A673 (cell line): ENCODE measurements around the gene GALNT2. TPM values are rescaled to one million over a fixed set of nuclear protein-coding genes. Genes with fewer than 3 reads are reported as not detected.

ENCODE experiments used
- BruUV-seq: library from RNA; stranded (reverse); fragments of 400-500 nt; replicated peaks from 2 replicates; lab custom pipeline; 2021; lab: Mats Ljungman, UMichigan
- CTCF ChIA-PET: fragments of 300-600 bp; sonication (Branson Sonifier 250); formaldehyde crosslinking; loops from one replicate; lab custom pipeline; 2022; ENCODE audit warnings: antibody characterized with exemption; lab: Charles Lee
- POLR2A ChIA-PET: fragments of 300-600 bp; sonication (Branson Sonifier 250); formaldehyde crosslinking; loops from one replicate; lab custom pipeline; 2022; ENCODE audit warnings: antibody characterized with exemption; ENCODE audit not compliant: low non-redundant PET; lab: Charles Lee
- DNase-seq: peaks from one replicate; pipeline ENCODE4 v3.0.0-alpha.2; 2015; ENCODE audit warnings: low spot score
- H3K27ac ChIP-seq: fragments of 200-600 bp; sonication (generic); 2 replicates; pipeline ENCODE4 v1.5.1; 2016; ENCODE audit warnings: mixed run types, low read depth, mild to moderate bottlenecking, mixed read lengths, antibody characterized with exemption, low read length; ENCODE audit not compliant: poor library complexity, severe bottlenecking
- H3K27me3 ChIP-seq: fragments of 200-600 bp; sonication (generic); replicated peaks from 2 replicates; pipeline ENCODE4 v1.6.1; 2017; ENCODE audit warnings: mixed run types, low read depth, mild to moderate bottlenecking, mixed read lengths, antibody characterized with exemption, low read length; ENCODE audit not compliant: insufficient read depth, poor library complexity
- H3K36me3 ChIP-seq: fragments of 200-600 bp; sonication (generic); 2 replicates; pipeline ENCODE4 v1.6.1; 2016; ENCODE audit warnings: mixed run types, mild to moderate bottlenecking, mixed read lengths, antibody characterized with exemption, low read length; ENCODE audit not compliant: insufficient read depth, poor library complexity, severe bottlenecking
- H3K4me1 ChIP-seq: fragments of 200-600 bp; sonication (generic); 2 replicates; pipeline ENCODE4 v1.6.1; 2017; ENCODE audit warnings: mixed run types, mild to moderate bottlenecking, mixed read lengths, antibody characterized with exemption, low read length; ENCODE audit not compliant: insufficient read depth, poor library complexity, severe bottlenecking
- H3K4me3 ChIP-seq: fragments of 200-600 bp; sonication (generic); 2 replicates; pipeline ENCODE4 v1.5.1; 2016; ENCODE audit warnings: low read depth, mixed run types, mild to moderate bottlenecking, mixed read lengths, low read length; ENCODE audit not compliant: poor library complexity, severe bottlenecking
- H3K9me3 ChIP-seq: fragments of 200-600 bp; sonication (generic); 2 replicates; pipeline ENCODE4 v1.6.1; 2016; ENCODE audit warnings: mixed run types, low read depth, mild to moderate bottlenecking, mixed read lengths, antibody characterized with exemption, low read length; ENCODE audit not compliant: poor library complexity, severe bottlenecking
- EZH2 ChIP-seq: fragments of 200-600 bp; sonication (generic); IDR thresholded peaks from 2 replicates; pipeline ENCODE4 v1.6.1; 2017; ENCODE audit warnings: borderline replicate concordance, low read depth, mild to moderate bottlenecking, mixed read lengths, antibody characterized with exemption, low read length; ENCODE audit not compliant: poor library complexity, severe bottlenecking
- intact Hi-C: fragments of 100-400 bp; cut with micrococcal nuclease; formaldehyde crosslinking; loops from one replicate; pipeline ENCODE4 v1.10.0; 2022; ENCODE audit not compliant: unreplicated experiment
- total RNA-seq: library from RNA; stranded (reverse); gene quantifications from 2 replicates; pipeline ENCODE4 v1.2.3, GENCODE V29; 2021
- TF ChIP-seq, protein P1 (sequence below): fragments of 300-800, 200-600 bp; sonication (generic); conservative IDR thresholded peaks from 2 replicates; pipeline ENCODE4 v1.5.1; 2017; ENCODE audit warnings: low read depth, mild to moderate bottlenecking, antibody characterized with exemption, low read length, moderate library complexity, mixed read lengths

Gene GALNT2
- total RNA-seq, 1 experiment from 2014 or later: 94.6 TPM

DNA sequence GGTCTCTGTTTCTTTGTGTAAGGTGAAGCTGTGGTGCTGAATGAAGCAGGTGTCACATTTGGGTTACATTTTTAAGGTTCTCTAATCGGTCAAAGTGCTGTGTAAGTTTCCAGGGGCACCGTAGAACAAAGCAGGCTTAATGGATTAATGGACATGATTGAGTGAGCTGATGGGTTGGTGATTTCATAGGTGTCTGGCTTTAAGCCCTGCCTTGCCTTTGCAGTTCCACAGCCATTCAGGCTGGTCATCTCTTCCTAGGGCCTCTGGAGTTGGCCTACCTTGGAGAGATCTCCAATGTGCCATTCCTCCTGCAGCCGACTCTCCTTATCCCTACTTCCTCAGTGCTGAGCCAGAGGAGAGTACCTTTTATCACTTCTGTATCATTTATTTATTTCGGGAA is 15.2 kb downstream of the GALNT2 start:
- H3K27ac ChIP-seq: no peak overlapping the region
- CTCF ChIA-PET: no interaction called here
- DNase-seq: no peak
- H3K36me3 ChIP-seq: no peaks in the 10 kb centered on the region
- no peak for TF ChIP-seq EZH2
- TF ChIP-seq, protein P1, sequence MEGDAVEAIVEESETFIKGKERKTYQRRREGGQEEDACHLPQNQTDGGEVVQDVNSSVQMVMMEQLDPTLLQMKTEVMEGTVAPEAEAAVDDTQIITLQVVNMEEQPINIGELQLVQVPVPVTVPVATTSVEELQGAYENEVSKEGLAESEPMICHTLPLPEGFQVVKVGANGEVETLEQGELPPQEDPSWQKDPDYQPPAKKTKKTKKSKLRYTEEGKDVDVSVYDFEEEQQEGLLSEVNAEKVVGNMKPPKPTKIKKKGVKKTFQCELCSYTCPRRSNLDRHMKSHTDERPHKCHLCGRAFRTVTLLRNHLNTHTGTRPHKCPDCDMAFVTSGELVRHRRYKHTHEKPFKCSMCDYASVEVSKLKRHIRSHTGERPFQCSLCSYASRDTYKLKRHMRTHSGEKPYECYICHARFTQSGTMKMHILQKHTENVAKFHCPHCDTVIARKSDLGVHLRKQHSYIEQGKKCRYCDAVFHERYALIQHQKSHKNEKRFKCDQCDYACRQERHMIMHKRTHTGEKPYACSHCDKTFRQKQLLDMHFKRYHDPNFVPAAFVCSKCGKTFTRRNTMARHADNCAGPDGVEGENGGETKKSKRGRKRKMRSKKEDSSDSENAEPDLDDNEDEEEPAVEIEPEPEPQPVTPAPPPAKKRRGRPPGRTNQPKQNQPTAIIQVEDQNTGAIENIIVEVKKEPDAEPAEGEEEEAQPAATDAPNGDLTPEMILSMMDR: no peak
- peaks cover 32% of the 10 kb centered on the region for H3K4me1 ChIP-seq
- intact Hi-C loops: no loop called here
- no peak overlapping the region for H3K4me3 ChIP-seq
- no TSS peak for BruUV-seq
- H3K9me3 ChIP-seq: no peaks in the 10 kb centered on the region
- POLR2A ChIA-PET: no interaction called here
- H3K27me3 ChIP-seq: no peaks in the 10 kb centered on the region

DNA sequence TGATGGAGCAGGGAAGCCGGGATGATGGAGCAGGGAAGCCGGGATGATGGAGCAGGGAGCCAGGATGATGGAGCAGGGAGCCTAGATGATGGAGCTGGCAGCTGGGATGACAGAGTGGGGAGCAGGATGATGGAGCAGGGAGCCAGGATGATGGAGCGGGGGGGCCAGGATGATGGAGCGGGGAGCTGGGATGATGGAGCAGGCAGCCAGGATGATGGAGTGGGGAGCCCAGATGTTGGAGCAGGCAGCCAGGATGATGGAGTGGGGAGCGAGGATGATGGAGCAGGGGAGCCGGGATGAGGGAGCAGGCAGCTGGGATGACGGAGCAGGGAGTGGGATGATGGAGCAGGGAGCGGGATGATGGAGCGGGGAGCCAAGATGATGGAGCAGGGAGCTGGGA is 16.0 kb downstream of the GALNT2 start:
- BruUV-seq: no TSS peak
- Histone ChIP-seq H3K36me3 (no peaks in the 10 kb centered on the region), H3K4me1 (peaks cover 40% of the 10 kb centered on the region), H3K4me3 (no peak overlapping the region), H3K27me3 (no peaks in the 10 kb centered on the region), H3K9me3 (no peaks in the 10 kb centered on the region), H3K27ac (no peak overlapping the region)
- CTCF ChIA-PET: no interaction called here
- intact Hi-C loops: no loop called here
- DNase-seq: no peak
- TF ChIP-seq EZH2: no peak
- TF ChIP-seq, protein P1: no peak
- POLR2A ChIA-PET: no interaction called here

GRCh38 chr1:230083746-230084407 is 16.8 kb downstream of the GALNT2 start:
- H3K4me3 ChIP-seq: no peak overlapping the region
- TF ChIP-seq EZH2: no peak
- TF ChIP-seq, protein P1: no peak
- CTCF ChIA-PET: no interaction called here
- intact Hi-C loops: no loop called here
- no peaks in the 10 kb centered on the region for H3K36me3 ChIP-seq
- POLR2A ChIA-PET: no interaction called here
- no peaks in the 10 kb centered on the region for H3K27me3 ChIP-seq
- no peak for DNase-seq
- H3K27ac ChIP-seq: peak overlapping the region; percentile 48
- H3K9me3 ChIP-seq: no peaks in the 10 kb centered on the region
- H3K4me1 ChIP-seq: peaks cover 41% of the 10 kb centered on the region
- BruUV-seq: no TSS peak
